Activated CD4-positive, alpha-beta memory T cell treated with anti-CD3 and anti-CD28 coated beads for 36 hours (primary cell): ENCODE measurements around the gene ADGRG2. TPM values are rescaled to one million over a fixed set of nuclear protein-coding genes. Genes with fewer than 3 reads are reported as not detected.

Experiments
- CTCF ChIA-PET: fragments of 350-600 bp; sonication (Branson Sonifier 250); formaldehyde crosslinking; loops from one replicate; lab custom pipeline; 2021; ENCODE audit warnings: antibody characterized with exemption, inconsistent platforms; lab: Charles Lee
- POLR2A ChIA-PET: fragments of 350-600 bp; sonication (Branson Sonifier 250); formaldehyde crosslinking; loops from one replicate; lab custom pipeline; 2021; ENCODE audit warnings: antibody characterized with exemption; lab: Charles Lee
- DNase-seq: peaks from one replicate; pipeline ENCODE4 v3.0.0-alpha.2; 2020
- H3K27ac Mint-ChIP-seq: one replicate; pipeline ENCODE4 v1.8.0; 2021; ENCODE audit warnings: mixed read lengths
- H3K27me3 Mint-ChIP-seq: one replicate; pipeline ENCODE4 v1.8.0; 2021; ENCODE audit warnings: mixed read lengths
- H3K36me3 Mint-ChIP-seq: one replicate; pipeline ENCODE4 v1.8.0; 2021; ENCODE audit warnings: mixed read lengths
- H3K4me1 Mint-ChIP-seq: one replicate; pipeline ENCODE4 v1.8.0; 2021; ENCODE audit warnings: low read depth, mixed read lengths
- H3K4me3 Mint-ChIP-seq: one replicate; pipeline ENCODE4 v1.8.0; 2021; ENCODE audit warnings: mild to moderate bottlenecking, mixed read lengths
- H3K9me3 Mint-ChIP-seq: one replicate; pipeline ENCODE4 v1.8.0; 2021; ENCODE audit warnings: mixed read lengths
- intact Hi-C: fragments of 100-400 bp; cut with micrococcal nuclease; formaldehyde crosslinking; loops from one replicate; pipeline ENCODE4 v1.15.1; 2023
- total RNA-seq, 2 experiments: library from RNA; stranded (reverse); gene quantifications; one replicate each; pipeline ENCODE4 v1.2.3, GENCODE V29; 2021

The ADGRG2 gene
- total RNA-seq, 2 experiments from 2014 or later: not detected

- DNase-seq: no peak
- intact Hi-C loops: no loop called here
- Mint-ChIP-seq H3K27me3 (no peaks in the 10 kb centered on the region), H3K36me3 (peaks cover 2% of the 10 kb centered on the region), H3K4me3 (no peak overlapping the region), H3K4me1 (no peaks in the 10 kb centered on the region), H3K27ac (no peak overlapping the region), H3K9me3 (no peaks in the 10 kb centered on the region)
- CTCF ChIA-PET: no interaction called here
- POLR2A ChIA-PET: no interaction called here
Measured at GRCh38 chrX:18941896-18942295, 180.4 kb downstream of the ADGRG2 start.

Other genes with a start within 250 kb of the ADGRG2 start
- gene PHKA2, start 138.4 kb downstream of the ADGRG2 start, total RNA-seq: 10 to 100 TPM; 22.7 to 23.6 TPM
- 100 to 1,000 TPM; 245 TPM for gene PDHA1, start 221.5 kb upstream of the ADGRG2 start, total RNA-seq